VCaP (cell line): ENCODE results near the gene FIBCD1.

Experiments
- H3K27ac ChIP-seq: fragments of 450-650 bp; 2 replicates; pipeline ENCODE4 v1.5.1; 2017
- CTCF ChIP-seq: fragments of 450-650 bp; conservative IDR thresholded peaks from 2 replicates; pipeline ENCODE4 v1.5.1; 2017; ENCODE audit warnings: mild to moderate bottlenecking, moderate library complexity

Gene FIBCD1

GRCh38 chr9:130882696-130883225, 56.3 kb downstream of the FIBCD1 start:
- TF ChIP-seq CTCF: no peak
- H3K27ac ChIP-seq: no peak overlapping the region

- H3K27ac ChIP-seq: no peak overlapping the region
- no peak for TF ChIP-seq CTCF
Observed at GRCh38 chr9:130881516-130881915, 57.5 kb downstream of the FIBCD1 start.

GRCh38 chr9:130880599-130881220, 58.3 kb downstream of the FIBCD1 start:
- no peak for TF ChIP-seq CTCF
- no peak overlapping the region for H3K27ac ChIP-seq

- H3K27ac ChIP-seq: no peak overlapping the region
- no peak for TF ChIP-seq CTCF
Observed at GRCh38 chr9:130879863-130880411, 59.1 kb downstream of the FIBCD1 start.

GRCh38 chr9:130878295-130878694, 60.8 kb downstream of the FIBCD1 start:
- no peak for TF ChIP-seq CTCF

GRCh38 chr9:130877300-130877699, 61.7 kb downstream of the FIBCD1 start:
- TF ChIP-seq CTCF: no peak
- H3K27ac ChIP-seq: no peak overlapping the region

More at GRCh38 chr9:130878295-130878694, 60.8 kb downstream of the FIBCD1 start:
- H3K27ac ChIP-seq: no peak overlapping the region

GRCh38 chr9:130874783-130875182, 64.3 kb downstream of the FIBCD1 start:
- no peak for TF ChIP-seq CTCF
- peak overlapping the region; percentile 95 for H3K27ac ChIP-seq
